Kidney glomerular epithelial cell (primary cell): ENCODE results near the gene C1QTNF5.
A peak's percentile ranks its signal among the peaks of the same experiment; 100 is the strongest.

ENCODE experiments used
- DNase-seq: peaks from one replicate; lab custom pipeline; 2025; lab: John Stamatoyannopoulos, UW

Gene C1QTNF5

GRCh38 chr11:119317592-119318239, 23.0 kb downstream of the C1QTNF5 start:
- no peak for DNase-seq

GRCh38 chr11:119316729-119317591, 23.7 kb downstream of the C1QTNF5 start, which contains the start of gene MCAM:
TSS of gene MCAM (minus strand) at chr11:119317130. CDS start at chr11:119317101, 29 bp downstream.
- no peak for DNase-seq

- DNase-seq, result no peak
Measured at GRCh38 chr11:119316016-119316728, 24.5 kb downstream of the C1QTNF5 start.

- DNase-seq, result no peak
Measured at GRCh38 chr11:119315131-119316015, 25.3 kb downstream of the C1QTNF5 start.

GRCh38 chr11:119314726-119315125, 26.0 kb downstream of the C1QTNF5 start:
- DNase-seq, result no peak

GRCh38 chr11:119310682-119311052, 30.0 kb downstream of the C1QTNF5 start:
- DNase-seq, result no peak

- DNase-seq, result no peak
Measured at GRCh38 chr11:119309953-119310681, 30.6 kb downstream of the C1QTNF5 start.

GRCh38 chr11:119309411-119309810, 31.3 kb downstream of the C1QTNF5 start:
- DNase-seq, result no peak

GRCh38 chr11:119307974-119308373, 32.7 kb downstream of the C1QTNF5 start:
- no peak for DNase-seq

GRCh38 chr11:119307219-119307618, 33.5 kb downstream of the C1QTNF5 start:
- no peak for DNase-seq

GRCh38 chr11:119306373-119306890, 34.3 kb downstream of the C1QTNF5 start:
- DNase-seq, result no peak

GRCh38 chr11:119305556-119306372, 34.9 kb downstream of the C1QTNF5 start:
- no peak for DNase-seq

- DNase-seq, result no peak
Measured at GRCh38 chr11:119303227-119303718, 37.4 kb downstream of the C1QTNF5 start.

GRCh38 chr11:119300198-119300964, 40.3 kb downstream of the C1QTNF5 start:
- no peak for DNase-seq

- no peak for DNase-seq
Measured at GRCh38 chr11:119299416-119299815, 41.3 kb downstream of the C1QTNF5 start.

- no peak for DNase-seq
Measured at GRCh38 chr11:119298726-119299125, 42.0 kb downstream of the C1QTNF5 start.

- DNase-seq, result peak; percentile 5
Measured at GRCh38 chr11:119297938-119298337, 42.7 kb downstream of the C1QTNF5 start.

GRCh38 chr11:119295178-119295577, 45.5 kb downstream of the C1QTNF5 start:
- no peak for DNase-seq

GRCh38 chr11:119293461-119293860, 47.2 kb downstream of the C1QTNF5 start:
- no peak for DNase-seq
